Body of pancreas (tissue), 4 donors: Measurements from ENCODE around the gene OR10V1.

ENCODE experiments used
- POLR2A ChIP-seq, 3 donors: fragments of 450-650 bp; IDR thresholded peaks; one replicate each; pipeline ENCODE4 v1.6.1; 2016; ENCODE audit warnings: antibody characterized with exemption in 3 of 3, mild to moderate bottlenecking in 2 of 3
- TF ChIP-seq, protein P1 (sequence below), 7 experiments: fragments of 450-650 bp in 4 of 7; fragments of 200-600 bp in 3 of 7; sonication (generic) in 3 of 7; IDR thresholded peaks; one replicate each; pipeline ENCODE4 v1.5.1; 2016 to 2019; ENCODE audit warnings: antibody characterized with exemption in 7 of 7

DNA sequence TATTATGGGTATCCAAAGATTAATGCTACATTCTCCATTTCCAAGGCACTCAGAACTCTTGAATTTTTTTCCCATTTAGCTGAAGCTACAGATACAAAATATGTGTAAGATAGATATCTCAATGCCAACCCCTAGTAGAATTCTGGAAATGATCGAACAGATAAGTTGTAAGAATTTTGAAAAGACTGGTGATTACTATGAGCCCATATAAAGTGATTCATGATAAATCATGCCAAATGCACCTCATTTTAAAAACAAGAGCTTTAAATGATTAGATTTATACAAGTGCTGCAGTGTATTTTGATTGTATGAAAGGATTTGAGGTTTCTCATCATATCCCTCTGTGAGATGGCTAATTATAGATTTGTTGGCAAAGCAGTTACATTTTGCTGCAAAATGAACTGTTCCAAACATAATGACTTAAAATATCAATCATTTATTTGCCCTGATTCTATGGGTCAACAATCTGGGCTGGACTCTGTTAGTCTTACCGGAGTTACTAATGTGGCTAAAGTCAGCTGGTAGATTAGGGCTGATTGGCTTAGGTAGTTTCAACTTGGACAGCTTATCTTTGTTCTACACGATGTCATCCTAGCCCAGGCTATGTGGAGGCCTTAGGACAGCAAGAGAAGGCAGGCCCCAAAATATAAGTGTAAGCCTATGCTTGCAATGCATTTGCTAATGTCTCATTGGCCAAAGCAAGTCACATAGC is 3.4 kb downstream of the OR10V1 start:
- TF ChIP-seq, protein P1, sequence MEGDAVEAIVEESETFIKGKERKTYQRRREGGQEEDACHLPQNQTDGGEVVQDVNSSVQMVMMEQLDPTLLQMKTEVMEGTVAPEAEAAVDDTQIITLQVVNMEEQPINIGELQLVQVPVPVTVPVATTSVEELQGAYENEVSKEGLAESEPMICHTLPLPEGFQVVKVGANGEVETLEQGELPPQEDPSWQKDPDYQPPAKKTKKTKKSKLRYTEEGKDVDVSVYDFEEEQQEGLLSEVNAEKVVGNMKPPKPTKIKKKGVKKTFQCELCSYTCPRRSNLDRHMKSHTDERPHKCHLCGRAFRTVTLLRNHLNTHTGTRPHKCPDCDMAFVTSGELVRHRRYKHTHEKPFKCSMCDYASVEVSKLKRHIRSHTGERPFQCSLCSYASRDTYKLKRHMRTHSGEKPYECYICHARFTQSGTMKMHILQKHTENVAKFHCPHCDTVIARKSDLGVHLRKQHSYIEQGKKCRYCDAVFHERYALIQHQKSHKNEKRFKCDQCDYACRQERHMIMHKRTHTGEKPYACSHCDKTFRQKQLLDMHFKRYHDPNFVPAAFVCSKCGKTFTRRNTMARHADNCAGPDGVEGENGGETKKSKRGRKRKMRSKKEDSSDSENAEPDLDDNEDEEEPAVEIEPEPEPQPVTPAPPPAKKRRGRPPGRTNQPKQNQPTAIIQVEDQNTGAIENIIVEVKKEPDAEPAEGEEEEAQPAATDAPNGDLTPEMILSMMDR (IDR thresholded peaks at IDR 0.05): no peak
- no peak for TF ChIP-seq POLR2A (IDR thresholded peaks at IDR 0.05)
